Activated naive CD8-positive, alpha-beta T cell treated with anti-CD3 and anti-CD28 coated beads for 36 hours (primary cell): ENCODE measurements around the gene OSGEP. TPM values are rescaled to one million over a fixed set of nuclear protein-coding genes. Genes with fewer than 3 reads are reported as not detected.

Source experiments
- DNase-seq: peaks from one replicate; pipeline ENCODE4 v3.0.0; 2021
- H3K27ac Mint-ChIP-seq: one replicate; pipeline ENCODE4 v1.8.0; 2022; ENCODE audit warnings: mild to moderate bottlenecking, moderate library complexity, mixed read lengths
- H3K27me3 Mint-ChIP-seq: one replicate; pipeline ENCODE4 v1.8.0; 2022; ENCODE audit warnings: mild to moderate bottlenecking, mixed read lengths
- H3K36me3 Mint-ChIP-seq: one replicate; pipeline ENCODE4 v1.8.0; 2021; ENCODE audit warnings: mild to moderate bottlenecking, mixed read lengths
- H3K4me1 Mint-ChIP-seq: one replicate; pipeline ENCODE4 v1.8.0; 2021; ENCODE audit warnings: mixed read lengths
- H3K4me3 Mint-ChIP-seq: one replicate; pipeline ENCODE4 v1.8.0; 2022; ENCODE audit warnings: mild to moderate bottlenecking, moderate library complexity, mixed read lengths
- H3K9me3 Mint-ChIP-seq: one replicate; pipeline ENCODE4 v1.8.0; 2022; ENCODE audit warnings: mixed read lengths
- total RNA-seq, 2 experiments: library from RNA; stranded (reverse); gene quantifications; one replicate each; pipeline ENCODE4 v1.2.3, GENCODE V29; 2021

Gene OSGEP
- total RNA-seq, 2 experiments from 2014 or later: 59.0 to 59.2 TPM

DNA sequence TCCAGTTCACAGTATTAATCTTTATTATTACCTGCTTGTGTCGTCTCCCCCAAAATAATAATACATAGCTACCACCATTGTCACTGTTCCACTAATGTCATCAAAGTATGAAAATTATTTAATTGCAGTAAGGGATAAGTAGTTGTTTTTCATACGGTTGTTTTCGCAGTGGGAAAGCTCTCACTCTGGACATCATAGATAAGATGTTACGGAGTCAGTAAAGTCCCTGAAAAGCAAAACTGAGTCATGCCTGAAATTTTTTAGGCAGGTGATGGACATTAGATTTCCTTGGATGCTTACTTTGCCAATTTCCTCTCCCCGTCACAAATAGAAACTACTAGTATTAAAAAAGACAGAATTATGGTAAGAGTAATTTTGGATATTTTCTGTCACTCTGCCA lies 27.8 kb upstream of the OSGEP start:
- DNase-seq: no peak
- peaks cover 24% of the 10 kb centered on the region for H3K4me1 Mint-ChIP-seq
- H3K36me3 Mint-ChIP-seq: peaks cover 17% of the 10 kb centered on the region
- H3K9me3 Mint-ChIP-seq: no peaks in the 10 kb centered on the region
- H3K27ac Mint-ChIP-seq: no peak overlapping the region
- H3K27me3 Mint-ChIP-seq: no peaks in the 10 kb centered on the region
- no peak overlapping the region for H3K4me3 Mint-ChIP-seq

- no peak for DNase-seq
- Mint-ChIP-seq H3K4me3 (no peak overlapping the region), H3K36me3 (peaks cover 50% of the 10 kb centered on the region), H3K9me3 (no peaks in the 10 kb centered on the region), H3K27ac (no peak overlapping the region), H3K27me3 (no peaks in the 10 kb centered on the region), H3K4me1 (peaks cover 48% of the 10 kb centered on the region)
Observed at GRCh38 chr14:20478894-20479293, 24.3 kb upstream of the OSGEP start.

DNA sequence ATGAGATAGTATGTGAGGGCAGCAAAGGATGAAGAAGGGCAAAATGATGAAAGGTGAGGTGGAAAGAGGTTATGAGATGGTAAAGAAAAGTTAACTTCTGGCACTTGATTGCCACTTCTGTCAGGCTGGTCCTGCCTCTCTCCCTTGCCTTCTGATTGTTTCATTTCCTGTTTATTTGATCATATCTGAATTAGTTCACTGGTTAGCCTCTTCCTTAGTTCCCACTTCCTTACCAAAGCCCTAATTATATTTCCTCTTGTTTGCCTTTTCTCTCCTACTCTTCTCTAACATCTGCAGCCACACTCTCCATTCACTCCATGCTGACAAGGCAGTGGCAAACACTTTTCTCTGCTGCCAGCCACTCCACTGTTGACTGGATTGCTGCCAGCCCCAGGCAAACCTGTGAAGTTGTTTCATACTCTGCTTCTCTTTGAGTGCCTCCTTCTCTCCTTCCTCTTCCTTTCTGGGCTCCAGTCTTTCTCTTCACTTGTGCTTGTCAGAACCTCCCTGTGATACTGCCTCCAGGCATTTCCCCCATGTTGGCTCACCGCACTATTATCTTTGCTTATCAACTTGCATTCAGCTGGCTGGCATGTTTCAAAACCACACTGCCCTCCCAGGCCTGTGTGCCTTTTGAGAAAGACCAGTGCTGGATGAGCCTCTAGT lies 22.7 kb upstream of the OSGEP start:
- peaks cover 50% of the 10 kb centered on the region for H3K4me1 Mint-ChIP-seq
- H3K36me3 Mint-ChIP-seq: peaks cover 59% of the 10 kb centered on the region
- no peaks in the 10 kb centered on the region for H3K9me3 Mint-ChIP-seq
- no peaks in the 10 kb centered on the region for H3K27me3 Mint-ChIP-seq
- H3K27ac Mint-ChIP-seq: peak overlapping the region; percentile 89
- no peak for DNase-seq
- peak overlapping the region; percentile 47 for H3K4me3 Mint-ChIP-seq

DNA sequence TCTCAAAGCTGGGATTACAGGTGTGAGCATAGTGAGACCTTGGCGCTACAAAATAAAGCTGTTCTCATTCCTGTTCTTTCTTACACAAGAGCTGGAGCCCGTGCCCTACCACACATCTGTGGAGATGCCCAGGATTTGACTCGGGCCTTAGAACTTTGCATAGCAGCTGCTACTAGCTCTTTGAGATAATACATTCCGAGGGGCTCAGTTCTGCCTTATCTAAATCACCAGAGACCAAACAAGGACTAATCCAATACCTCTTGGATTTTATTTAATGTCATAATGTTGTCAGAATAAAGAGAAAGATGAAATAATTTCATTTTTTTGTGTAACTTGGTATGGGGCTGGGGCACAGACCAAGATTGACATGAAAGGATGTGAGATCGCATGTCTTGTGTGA lies 22.2 kb upstream of the OSGEP start:
- Mint-ChIP-seq H3K4me1 (peaks cover 54% of the 10 kb centered on the region), H3K4me3 (no peak overlapping the region), H3K36me3 (peaks cover 65% of the 10 kb centered on the region), H3K27ac (peak overlapping the region; percentile 89), H3K27me3 (no peaks in the 10 kb centered on the region), H3K9me3 (no peaks in the 10 kb centered on the region)
- DNase-seq: no peak

DNA sequence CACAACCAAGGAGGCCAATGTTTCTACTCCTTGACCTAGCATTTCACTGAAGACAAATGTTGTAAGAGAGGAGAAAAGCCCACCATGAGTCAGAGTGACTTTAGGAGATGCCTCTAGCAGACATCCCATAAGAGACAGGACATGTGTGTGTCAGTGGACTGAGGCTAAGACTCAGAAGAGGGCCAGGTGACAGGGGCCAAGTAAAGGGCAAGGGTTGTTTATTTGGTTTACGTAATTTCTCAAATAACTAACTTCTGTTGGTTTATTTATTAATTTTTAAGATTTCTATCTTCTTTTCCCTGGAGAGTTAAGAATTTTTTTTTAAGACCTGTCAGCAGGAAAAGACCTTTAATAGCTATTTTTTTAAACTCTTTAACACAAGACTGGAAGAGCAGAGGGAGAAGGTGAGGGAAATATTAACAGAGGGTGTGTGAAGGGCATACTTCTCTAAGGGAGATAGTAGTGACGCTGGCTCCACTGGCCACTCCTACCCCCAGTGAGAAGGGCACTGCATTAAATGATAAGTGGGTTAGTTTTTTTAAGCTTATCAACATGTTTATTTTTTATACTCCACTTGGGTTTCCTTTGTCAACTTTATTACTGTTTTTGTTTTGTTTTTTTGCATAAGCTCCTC lies 18.0 kb upstream of the OSGEP start:
- Mint-ChIP-seq H3K36me3 (peaks cover 71% of the 10 kb centered on the region), H3K9me3 (no peaks in the 10 kb centered on the region), H3K4me3 (peak overlapping the region; percentile 69), H3K27me3 (peaks cover 3% of the 10 kb centered on the region), H3K4me1 (peaks cover 67% of the 10 kb centered on the region), H3K27ac (peak overlapping the region; percentile 42)
- no peak for DNase-seq

- Mint-ChIP-seq H3K27me3 (peaks cover 3% of the 10 kb centered on the region), H3K4me3 (peak overlapping the region; percentile 99), H3K27ac (peak overlapping the region; percentile 97), H3K9me3 (no peaks in the 10 kb centered on the region), H3K36me3 (peaks cover 53% of the 10 kb centered on the region), H3K4me1 (peaks cover 47% of the 10 kb centered on the region)
- DNase-seq: no peak
Observed at GRCh38 chr14:20470603-20470901, 15.9 kb upstream of the OSGEP start.

DNA sequence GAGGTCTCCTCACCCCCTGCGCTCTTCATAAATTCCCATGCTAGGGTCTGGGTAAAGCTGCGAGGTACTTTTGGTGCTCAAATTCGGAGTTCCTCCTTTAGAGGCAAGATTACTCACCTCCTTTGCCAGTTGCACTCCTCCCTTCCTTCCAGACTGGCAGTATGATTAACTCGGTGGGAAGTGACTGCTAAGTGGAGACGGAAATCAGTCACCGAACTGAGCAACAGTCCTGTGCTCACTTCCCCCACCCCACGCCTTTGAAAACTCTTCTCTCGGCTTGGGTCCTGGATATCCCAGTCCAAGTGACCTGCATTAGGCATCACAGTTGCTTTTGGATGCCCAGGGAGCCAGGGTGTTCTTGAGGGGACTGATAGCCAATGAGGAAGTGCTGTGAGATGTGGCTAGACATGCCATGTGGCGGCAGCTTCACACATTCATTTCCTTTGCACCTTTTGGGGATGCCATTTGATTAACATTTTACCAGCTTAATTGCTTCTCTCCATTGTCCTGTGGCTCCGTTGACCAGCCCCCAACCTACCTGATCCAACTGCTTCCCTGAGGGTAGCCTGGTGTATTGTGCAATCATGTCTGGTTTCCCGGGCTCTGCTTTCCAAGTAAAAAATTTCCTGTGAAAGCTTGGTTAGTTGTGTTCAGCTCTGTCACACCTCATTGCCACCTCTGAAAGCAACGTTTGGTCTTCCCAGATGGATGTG lies 15.4 kb upstream of the OSGEP start:
- Mint-ChIP-seq H3K4me3 (peak overlapping the region; percentile 99), H3K36me3 (peaks cover 48% of the 10 kb centered on the region), H3K4me1 (peaks cover 42% of the 10 kb centered on the region), H3K9me3 (no peaks in the 10 kb centered on the region), H3K27me3 (peaks cover 3% of the 10 kb centered on the region), H3K27ac (peak overlapping the region; percentile 97)
- peak; percentile 55 for DNase-seq

DNA sequence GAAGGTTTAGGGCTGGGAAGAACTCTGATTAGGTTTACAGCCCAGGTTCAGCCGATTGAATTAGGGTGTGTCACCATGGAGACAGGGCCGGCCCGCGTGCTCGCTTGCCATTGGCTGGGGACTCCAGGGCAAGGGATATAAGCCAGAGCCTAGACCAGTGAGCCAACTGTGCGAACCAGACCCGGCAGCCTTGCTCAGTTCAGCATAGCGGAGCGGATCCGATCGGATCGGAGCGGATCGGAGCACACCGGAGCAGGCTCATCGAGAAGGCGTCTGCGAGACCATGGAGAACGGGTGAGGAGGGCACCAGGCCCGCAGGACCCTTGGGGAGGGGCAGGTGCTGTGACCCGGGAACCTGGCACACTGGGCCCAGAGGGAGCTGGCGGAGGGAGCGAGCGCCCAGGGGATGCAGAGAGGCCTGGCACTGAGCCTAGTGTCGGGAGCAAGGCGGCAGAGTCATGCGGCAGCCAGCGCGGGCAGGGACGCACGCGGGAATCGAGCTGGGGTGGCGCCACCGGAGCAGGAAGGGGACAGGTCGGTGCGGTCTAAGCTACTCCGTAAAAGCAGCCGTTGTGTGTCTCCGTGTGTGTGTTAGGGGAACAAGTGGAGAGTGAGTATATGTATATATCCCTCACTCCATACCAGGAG lies 14.8 kb upstream of the OSGEP start, which contains the start of gene PNP:
PNP (plus strand) TSS at position 165 of the 648 bp plus-strand sequence; CDS start at position 284, 119 bp downstream.
- Mint-ChIP-seq H3K4me1 (peaks cover 36% of the 10 kb centered on the region), H3K9me3 (no peaks in the 10 kb centered on the region), H3K27ac (peak within 1 kb of the TSS; percentile 97), H3K27me3 (peaks cover 3% of the 10 kb centered on the region), H3K36me3 (peaks cover 41% of the 10 kb centered on the region), H3K4me3 (peak within 1 kb of the TSS; percentile 99)
- DNase-seq: peak; percentile 90

DNA sequence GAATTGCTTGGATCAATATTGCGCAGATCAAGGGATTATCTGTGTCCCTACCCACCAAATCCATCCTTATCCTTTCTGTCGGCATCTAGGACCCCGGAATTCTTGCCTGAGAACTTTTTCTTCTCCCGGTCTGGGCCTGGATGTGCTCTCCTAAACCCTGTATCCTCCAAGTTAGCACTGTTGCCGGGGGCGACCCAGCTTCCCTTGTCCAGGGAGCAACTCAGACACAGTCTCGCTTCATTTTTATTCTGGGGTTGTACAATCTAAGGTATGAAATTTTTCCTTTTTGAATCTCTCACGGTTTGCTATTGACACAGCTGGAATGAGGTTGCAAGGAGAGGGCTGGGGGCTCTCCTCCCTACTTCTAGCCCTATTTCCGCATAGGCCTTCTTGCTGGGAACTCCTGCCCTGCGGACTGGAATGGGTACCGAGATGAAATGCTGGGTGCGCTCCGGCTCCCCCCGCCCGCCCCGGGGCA lies 14.2 kb upstream of the OSGEP start:
- peak overlapping the region; percentile 97 for H3K27ac Mint-ChIP-seq
- peak overlapping the region; percentile 99 for H3K4me3 Mint-ChIP-seq
- H3K36me3 Mint-ChIP-seq: peaks cover 35% of the 10 kb centered on the region
- no peak for DNase-seq
- H3K4me1 Mint-ChIP-seq: peaks cover 31% of the 10 kb centered on the region
- no peaks in the 10 kb centered on the region for H3K9me3 Mint-ChIP-seq
- peaks cover 3% of the 10 kb centered on the region for H3K27me3 Mint-ChIP-seq

DNA sequence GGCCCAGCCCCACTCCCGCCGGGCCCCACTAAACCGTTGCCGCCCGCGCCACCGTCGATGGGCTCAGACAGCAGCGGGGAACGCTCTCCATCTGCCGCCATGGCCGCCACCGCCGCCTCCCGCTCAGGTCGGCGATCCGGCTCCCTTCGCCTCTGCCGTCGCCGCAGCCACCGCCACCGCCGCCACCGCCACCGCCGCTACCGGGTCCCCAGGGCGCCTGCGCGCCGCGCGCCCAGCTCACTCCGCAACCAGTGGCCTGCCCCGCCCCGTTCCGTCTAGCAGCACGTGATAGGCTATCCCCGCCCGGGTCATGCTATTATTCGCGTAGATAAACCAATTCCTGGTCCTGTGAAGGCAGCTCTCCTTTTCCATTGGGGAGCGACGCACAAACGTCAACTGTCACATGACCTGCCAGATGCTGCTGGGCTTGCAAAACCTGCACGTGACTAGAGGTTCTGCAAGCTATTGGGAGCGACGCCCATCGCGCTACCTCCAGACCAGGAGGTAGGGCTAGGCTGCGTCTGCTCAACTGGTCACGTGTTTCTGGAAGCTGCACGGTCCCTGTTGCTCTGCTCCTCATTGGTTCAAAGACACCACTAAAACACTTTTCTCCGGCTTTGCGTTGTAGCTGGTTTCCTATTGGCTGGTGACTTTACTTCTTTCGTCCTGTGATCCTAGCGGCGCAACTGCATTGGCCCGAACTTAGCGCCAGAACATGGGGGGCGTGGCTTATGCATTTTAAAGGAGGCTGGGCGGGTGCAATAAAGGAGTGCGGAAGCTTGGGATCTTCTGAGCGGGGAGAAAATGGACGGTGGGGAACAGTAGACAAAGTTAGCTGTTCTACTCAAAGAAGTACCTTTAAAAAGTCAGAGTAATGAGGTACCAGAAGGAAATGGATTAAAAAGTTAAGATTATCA lies 6.9 kb upstream of the OSGEP start, which contains the start of gene PIP4P1:
PIP4P1 (minus strand) TSS at position 210 of the 917 bp plus-strand sequence; CDS start at position 101, 109 bp downstream.
- H3K27me3 Mint-ChIP-seq: peaks cover 5% of the 10 kb centered on the region
- peak within 1 kb of the TSS; percentile 92 for H3K4me3 Mint-ChIP-seq
- H3K36me3 Mint-ChIP-seq: peaks cover 9% of the 10 kb centered on the region

GRCh38 chr14:20460458-20461224 lies 6.0 kb upstream of the OSGEP start:
- H3K4me1 Mint-ChIP-seq: peaks cover 25% of the 10 kb centered on the region
- no peaks in the 10 kb centered on the region for H3K9me3 Mint-ChIP-seq
- peak; percentile 50 for DNase-seq
- peak overlapping the region; percentile 92 for H3K27ac Mint-ChIP-seq
- H3K27me3 Mint-ChIP-seq: peaks cover 5% of the 10 kb centered on the region
- H3K4me3 Mint-ChIP-seq: peak overlapping the region; percentile 92
- H3K36me3 Mint-ChIP-seq: peaks cover 9% of the 10 kb centered on the region

More for the DNA sequence above, 6.9 kb upstream of the OSGEP start, which contains the start of gene PIP4P1:
- H3K9me3 Mint-ChIP-seq: no peaks in the 10 kb centered on the region
- H3K27ac Mint-ChIP-seq: peak within 1 kb of the TSS; percentile 92
- peaks cover 25% of the 10 kb centered on the region for H3K4me1 Mint-ChIP-seq
- DNase-seq: peak; percentile 97

GRCh38 chr14:20458031-20458789 lies 3.6 kb upstream of the OSGEP start:
- Mint-ChIP-seq H3K27ac (peak overlapping the region; percentile 11), H3K4me3 (no peak overlapping the region), H3K27me3 (peaks cover 5% of the 10 kb centered on the region), H3K4me1 (peaks cover 25% of the 10 kb centered on the region), H3K9me3 (no peaks in the 10 kb centered on the region), H3K36me3 (peaks cover 9% of the 10 kb centered on the region)
- DNase-seq: no peak

- H3K4me1 Mint-ChIP-seq: peaks cover 29% of the 10 kb centered on the region
- DNase-seq: no peak
- no peak overlapping the region for H3K4me3 Mint-ChIP-seq
- peaks cover 5% of the 10 kb centered on the region for H3K27me3 Mint-ChIP-seq
- H3K9me3 Mint-ChIP-seq: no peaks in the 10 kb centered on the region
- peaks cover 14% of the 10 kb centered on the region for H3K36me3 Mint-ChIP-seq
- no peak overlapping the region for H3K27ac Mint-ChIP-seq
Observed at GRCh38 chr14:20456971-20457370, 2.4 kb upstream of the OSGEP start.
